K562 (cell line): Measurements from ENCODE around the gene TCEANC. TPM values are rescaled to one million over a fixed set of nuclear protein-coding genes. Genes with fewer than 3 reads are reported as not detected.

Source experiments
- ATAC-seq: fragments of 200-7000 bp; cut with Tn5 transposase; 3 replicates; pipeline ENCODE4 v1.9.1; 2020; ENCODE audit warnings: moderate library complexity
- BruUV-seq: library from RNA; stranded (reverse); fragments of 400-500 nt; replicated peaks from 2 replicates; lab custom pipeline; 2021; lab: Mats Ljungman, UMichigan
- CTCF ChIA-PET: fragments of 300-600 bp; formaldehyde crosslinking; extraction: SDS; loops from one replicate; lab custom pipeline; 2021; ENCODE audit warnings: low intra/inter-chr PET ratio; lab: Yijun Ruan, JAX
- POLR2A ChIA-PET: fragments of 300-600, 350-650 bp; sonication (Branson Sonifier 250); formaldehyde crosslinking; extraction: SDS; loops from one replicate; lab custom pipeline; 2021; ENCODE audit warnings: antibody characterized with exemption, inconsistent platforms; lab: Yijun Ruan, JAX
- DNase-seq, 4 experiments: peaks; one replicate each; pipeline versions ENCODE4 v3.0.0 to v3.0.0-alpha.2; 2011 to 2018; ENCODE audit warnings: low spot score in 3 of 4, mixed read lengths in 3 of 4; ENCODE audit errors: extremely low read depth in 1 of 4
- FAIRE-seq: peaks from 2 replicates; lab custom pipeline; 2011; peaks lifted over from hg19 to GRCh38; lab: Jason Lieb, UNC
- H2AFZ ChIP-seq: 2 replicates; pipeline ENCODE4 v1.6.0; 2011; ENCODE audit warnings: low read depth, low read length, control low read depth, inconsistent platforms
- H3K27ac ChIP-seq: fragments of 200-600 bp; 3 replicates; pipeline ENCODE4 v1.8.0; 2011; ENCODE audit warnings: low read depth, mild to moderate bottlenecking, control low read depth, inconsistent platforms, low read length, moderate library complexity, mixed read lengths; ENCODE audit errors: extremely low read depth
- H3K27me3 ChIP-seq, 2 experiments: fragments of 300-600 bp in 1 of 2; 2 replicates in 1 of 2; 3 replicates in 1 of 2; pipeline versions ENCODE4 v1.6.0 to v1.8.0; 2011; ENCODE audit warnings: inconsistent platforms in 2 of 2, low read length in 2 of 2, mild to moderate bottlenecking in 1 of 2, mixed read lengths in 1 of 2, moderate library complexity in 1 of 2; ENCODE audit not compliant: control insufficient read depth in 2 of 2, insufficient read depth in 2 of 2
- H3K36me3 ChIP-seq: fragments of 300-600 bp; 3 replicates; pipeline ENCODE4 v1.8.0; 2011; ENCODE audit warnings: mild to moderate bottlenecking, low read length, inconsistent platforms; ENCODE audit not compliant: control insufficient read depth, insufficient read depth
- H3K4me1 ChIP-seq, 2 experiments: fragments of 200-600 bp in 1 of 2; replicated peaks in 1 of 2; 2 replicates in 1 of 2; 3 replicates in 1 of 2; pipeline versions ENCODE4 v1.5.1 to v1.8.0; 2011; ENCODE audit warnings: inconsistent platforms in 2 of 2, low read length in 2 of 2, mild to moderate bottlenecking in 1 of 2, mixed read lengths in 1 of 2, moderate library complexity in 1 of 2; ENCODE audit not compliant: control insufficient read depth in 2 of 2, insufficient read depth in 2 of 2
- H3K4me2 ChIP-seq: 2 replicates; pipeline ENCODE4 v1.6.1; 2011; ENCODE audit warnings: low read length, control low read depth, inconsistent platforms, mixed read lengths; ENCODE audit not compliant: insufficient read depth
- H3K4me3 ChIP-seq: fragments of 200-600 bp; sonication (generic), shearing (Covaris generic); 2 replicates; pipeline ENCODE4 v1.5.1; 2016; ENCODE audit warnings: control low read depth, inconsistent platforms
- H3K79me2 ChIP-seq: fragments of 200-600 bp; 3 replicates; pipeline ENCODE4 v1.8.0; 2011; ENCODE audit warnings: low read length, inconsistent platforms; ENCODE audit not compliant: control insufficient read depth, insufficient read depth
- H3K9ac ChIP-seq, 2 experiments: 2 replicates each; pipeline versions ENCODE4 v1.6.0 to v1.6.1; 2011; ENCODE audit warnings: low read depth in 2 of 2, low read length in 2 of 2, control low read depth in 1 of 2, inconsistent platforms in 1 of 2, mild to moderate bottlenecking in 1 of 2, mixed read lengths in 1 of 2; ENCODE audit not compliant: insufficient read depth in 1 of 2
- H3K9me1 ChIP-seq: one replicate; pipeline ENCODE4 v1.6.0; 2011; ENCODE audit warnings: inconsistent platforms, mild to moderate bottlenecking, low read length, moderate library complexity; ENCODE audit not compliant: control insufficient read depth, insufficient read depth
- H3K9me3 ChIP-seq: replicated peaks from 2 replicates; pipeline ENCODE4 v1.5.1; 2011; ENCODE audit warnings: low read depth, low read length, inconsistent platforms; ENCODE audit not compliant: control insufficient read depth, insufficient read depth
- H4K20me1 ChIP-seq: replicated peaks from 2 replicates; pipeline ENCODE4 v1.6.1; 2011; ENCODE audit warnings: low read length, inconsistent platforms, mixed read lengths; ENCODE audit not compliant: control insufficient read depth, insufficient read depth
- COPS2 ChIP-seq: fragments of 450-650 bp; conservative IDR thresholded peaks from 2 replicates; pipeline ENCODE4 v1.6.1; 2016; ENCODE audit warnings: mild to moderate bottlenecking, moderate library complexity
- HDAC3 ChIP-seq: fragments of 450-650 bp; IDR thresholded peaks from 2 replicates; pipeline ENCODE4 v1.6.1; 2018; ENCODE audit warnings: borderline replicate concordance, mild to moderate bottlenecking, moderate library complexity; ENCODE audit not compliant: partially characterized antibody
- HDAC6 ChIP-seq: IDR thresholded peaks from 2 replicates; pipeline ENCODE4 v1.6.1; 2012; ENCODE audit warnings: low read depth, mild to moderate bottlenecking, control low read depth, inconsistent platforms, low read length, moderate library complexity
- HNRNPL ChIP-seq: fragments of 200-400 bp; formaldehyde crosslinking; IDR thresholded peaks from 2 replicates; pipeline ENCODE4 v1.6.1; 2017; ENCODE audit warnings: low read depth, mild to moderate bottlenecking, low read length
- HNRNPLL ChIP-seq: fragments of 200-400 bp; formaldehyde crosslinking; IDR thresholded peaks from 2 replicates; pipeline ENCODE4 v1.6.1; 2017; ENCODE audit warnings: low read length, low read depth, mild to moderate bottlenecking; ENCODE audit not compliant: poor library complexity, severe bottlenecking
- POLR2B ChIP-seq: fragments of 450-650 bp; IDR thresholded peaks from 2 replicates; pipeline ENCODE4 v1.6.1; 2018; ENCODE audit warnings: low read depth; ENCODE audit not compliant: partially characterized antibody
- POLR2H ChIP-seq: IDR thresholded peaks from 2 replicates; pipeline ENCODE4 v1.6.1; 2016; ENCODE audit warnings: missing genetic modification characterization, low read depth, mild to moderate bottlenecking, control low read depth, missing compliant biosample characterization, moderate library complexity
- RAD21 ChIP-seq, 2 experiments: fragments of 250-450 bp in 1 of 2; fragments of 450-650 bp in 1 of 2; sonication (Bioruptor Pico) in 1 of 2; formaldehyde crosslinking in 1 of 2; IDR thresholded peaks in 1 of 2; conservative IDR thresholded peaks in 1 of 2; 2 replicates each; pipeline versions ENCODE4 v1.4.0 to v1.8.0; 2020 to 2022; ENCODE audit warnings: mild to moderate bottlenecking in 2 of 2, moderate library complexity in 1 of 2
- ZNF184 ChIP-seq: sonication (generic); formaldehyde crosslinking; IDR thresholded peaks from 2 replicates; pipeline ENCODE4 v1.5.0; 2020; ENCODE audit warnings: missing genetic modification reagents
- ZNF644 ChIP-seq: fragments of 200-800 bp; sonication (Bioruptor generic); IDR thresholded peaks from 2 replicates; pipeline ENCODE4 v1.6.1; 2016; ENCODE audit warnings: low read depth, missing genetic modification characterization, missing compliant biosample characterization
- ZNF695 ChIP-seq: fragments of 450-650 bp; formaldehyde crosslinking; IDR thresholded peaks from 2 replicates; pipeline ENCODE4 v1.4.0; 2020; ENCODE audit warnings: mild to moderate bottlenecking, moderate library complexity
- ZNF780A ChIP-seq: fragments of 250-450 bp; sonication (Bioruptor Pico); IDR thresholded peaks from 2 replicates; pipeline ENCODE4 v1.5.0; 2021; ENCODE audit warnings: mild to moderate bottlenecking
- WGBS: fragments of 100-300 bp; shearing (Covaris generic); methylation state at CpG from one replicate; pipeline ENCODE4 v1.1.6; 2016; ENCODE audit warnings: low coverage, mixed read lengths; ENCODE audit not compliant: insufficient coverage; ENCODE audit errors: missing lambda C conversion rate; 5-methylcytosine and 5-hydroxymethylcytosine counted together
- in situ Hi-C: fragments of 300-500 bp; cut with MboI; formaldehyde crosslinking; loops from 4 replicates; pipeline ENCODE4 v1.15.0; 2018; ENCODE audit warnings: inconsistent platforms, mixed read lengths
- intact Hi-C: fragments of 100-400 bp; cut with micrococcal nuclease; formaldehyde crosslinking; loops from 2 replicates; pipeline ENCODE4 v1.14.2; 2022
- polyA plus RNA-seq, 8 experiments: library from polyadenylated mRNA; depleted of rRNA in 4 of 8; stranded (reverse) in 5 of 8; unstranded in 3 of 8; fragments of >200 nt; fragmentation: Nextera tagmentation in 2 of 8; fragmentation: Illumina TruSeq in 1 of 8; extraction: Ambion mirVana in 2 of 8; extraction: Trizol in 1 of 8; gene quantifications; 2 replicates each; pipeline versions ENCODE4 v1.2.1 to v1.2.3, GENCODE V29; 2011 to 2014; ENCODE audit warnings: inconsistent platforms in 1 of 8, missing spikeins in 1 of 8
- total RNA-seq, 7 experiments: library from RNA; depleted of rRNA in 6 of 7; stranded (reverse); fragments of >200 nt in 6 of 7; fragmentation: Illumina TruSeq in 2 of 7; extraction: Trizol in 2 of 7; gene quantifications; 2 replicates each; pipeline versions ENCODE4 v1.2.1 to v1.2.3, GENCODE V29; 2011 to 2021; ENCODE audit warnings: low replicate concordance in 1 of 7
- TF ChIP-seq, protein P1 (sequence below): sonication (generic); formaldehyde crosslinking; IDR thresholded peaks from 2 replicates; pipeline ENCODE4 v1.8.0; 2022; ENCODE audit warnings: missing genetic modification reagents, mild to moderate bottlenecking, moderate library complexity, borderline replicate concordance
- TF ChIP-seq, protein P2 (sequence below): fragments of 250-450 bp; sonication (Bioruptor Pico); IDR thresholded peaks from 2 replicates; pipeline ENCODE4 v1.5.0; 2021
- TF ChIP-seq, protein P3 (sequence below): fragments of 450-650 bp; conservative IDR thresholded peaks from 2 replicates; pipeline ENCODE4 v1.6.1; 2016; ENCODE audit warnings: missing genetic modification characterization, low read depth, mild to moderate bottlenecking, missing compliant biosample characterization, moderate library complexity
- TF ChIP-seq, protein P4 (sequence below): fragments of 250-450 bp; sonication (Bioruptor Pico); IDR thresholded peaks from 2 replicates; pipeline ENCODE4 v1.4.0; 2020; ENCODE audit warnings: mild to moderate bottlenecking, moderate library complexity
- TF ChIP-seq, protein P5 (sequence below), 2 experiments: fragments of 450-650 bp; conservative IDR thresholded peaks; 2 replicates each; pipeline ENCODE4 v1.6.1; 2017; ENCODE audit warnings: mild to moderate bottlenecking in 2 of 2, moderate library complexity in 2 of 2

Gene TCEANC
- total and polyA plus RNA-seq, 9 of the 15 experiments (the other 6 are each of a cell fraction or from before 2014, with no cell fraction given), result 1.2 to 2.8 (median 2.0) TPM

DNA sequence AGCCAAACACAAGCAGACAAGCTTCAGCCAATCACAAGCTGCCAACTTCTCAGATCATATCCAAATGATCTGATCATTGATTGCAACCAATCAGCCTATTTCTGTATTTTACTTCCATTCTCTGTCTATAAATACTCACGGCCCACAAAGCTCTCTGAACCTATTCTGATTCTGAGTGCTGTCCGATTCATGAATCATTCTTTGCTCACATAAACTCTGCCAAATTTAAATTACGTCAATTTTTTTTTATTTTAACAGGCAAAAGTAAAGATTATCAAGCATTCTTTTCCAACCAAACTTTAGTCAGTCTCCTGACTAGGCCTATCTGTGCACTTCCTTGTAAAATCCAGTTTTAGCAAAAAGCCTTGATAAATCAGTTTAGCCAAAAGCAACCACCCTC is 1.8 kb upstream of the TCEANC start:
- POLR2A ChIA-PET, result interaction anchor here (0.5 kb wide), 1 partner anchor 11 kb away, joined by 3 read pairs; no protein-coding TSS in a partner anchor
- H3K9me1 ChIP-seq, result no peaks in the 10 kb centered on the region
- no peak overlapping the region for H3K4me3 ChIP-seq
- no peak overlapping the region for H3K9ac ChIP-seq
- no peaks in the 10 kb centered on the region for H3K27me3 ChIP-seq
- BruUV-seq, result no TSS peak
- no peak for ATAC-seq
- peaks cover 9% of the 10 kb centered on the region for H3K9me3 ChIP-seq
- CTCF ChIA-PET, result no interaction called here
- 43% methylated on average over 3 of the region's 3 CpGs for WGBS
- H3K36me3 ChIP-seq, result no peaks in the 10 kb centered on the region
- H3K4me2 ChIP-seq, result peak overlapping the region; percentile 83; the same call in 1 of the 2 replicates
- peaks cover 18 to 51% of the 10 kb centered on the region in 2 experiments for H3K4me1 ChIP-seq
- no peak for FAIRE-seq
- H3K79me2 ChIP-seq, result peaks cover 16% of the 10 kb centered on the region
- no peaks in the 10 kb centered on the region for H4K20me1 ChIP-seq
- H2AFZ ChIP-seq, result no peak overlapping the region
- intact Hi-C loops (no loop called here), in situ Hi-C loops (loop anchor here (5.0 to 25.0 kb wide), 3 partner anchors 96 to 689 kb away; partner anchors contain the start of gene GEMIN8)
- no peak for DNase-seq
- no peak overlapping the region; the same call in 2 of the 3 replicates for H3K27ac ChIP-seq
- TF ChIP-seq, protein P1, sequence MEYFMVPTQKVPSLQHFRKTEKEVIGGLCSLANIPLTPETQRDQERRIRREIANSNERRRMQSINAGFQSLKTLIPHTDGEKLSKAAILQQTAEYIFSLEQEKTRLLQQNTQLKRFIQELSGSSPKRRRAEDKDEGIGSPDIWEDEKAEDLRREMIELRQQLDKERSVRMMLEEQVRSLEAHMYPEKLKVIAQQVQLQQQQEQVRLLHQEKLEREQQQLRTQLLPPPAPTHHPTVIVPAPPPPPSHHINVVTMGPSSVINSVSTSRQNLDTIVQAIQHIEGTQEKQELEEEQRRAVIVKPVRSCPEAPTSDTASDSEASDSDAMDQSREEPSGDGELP (CRISPR knock-in tag), result no peak
- TF ChIP-seq, protein P2, sequence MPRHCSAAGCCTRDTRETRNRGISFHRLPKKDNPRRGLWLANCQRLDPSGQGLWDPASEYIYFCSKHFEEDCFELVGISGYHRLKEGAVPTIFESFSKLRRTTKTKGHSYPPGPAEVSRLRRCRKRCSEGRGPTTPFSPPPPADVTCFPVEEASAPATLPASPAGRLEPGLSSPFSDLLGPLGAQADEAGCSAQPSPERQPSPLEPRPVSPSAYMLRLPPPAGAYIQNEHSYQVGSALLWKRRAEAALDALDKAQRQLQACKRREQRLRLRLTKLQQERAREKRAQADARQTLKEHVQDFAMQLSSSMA (CRISPR knock-in tag), result no peak
- TF ChIP-seq, protein P3, sequence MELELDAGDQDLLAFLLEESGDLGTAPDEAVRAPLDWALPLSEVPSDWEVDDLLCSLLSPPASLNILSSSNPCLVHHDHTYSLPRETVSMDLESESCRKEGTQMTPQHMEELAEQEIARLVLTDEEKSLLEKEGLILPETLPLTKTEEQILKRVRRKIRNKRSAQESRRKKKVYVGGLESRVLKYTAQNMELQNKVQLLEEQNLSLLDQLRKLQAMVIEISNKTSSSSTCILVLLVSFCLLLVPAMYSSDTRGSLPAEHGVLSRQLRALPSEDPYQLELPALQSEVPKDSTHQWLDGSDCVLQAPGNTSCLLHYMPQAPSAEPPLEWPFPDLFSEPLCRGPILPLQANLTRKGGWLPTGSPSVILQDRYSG, result no peak
- TF ChIP-seq, protein P4, sequence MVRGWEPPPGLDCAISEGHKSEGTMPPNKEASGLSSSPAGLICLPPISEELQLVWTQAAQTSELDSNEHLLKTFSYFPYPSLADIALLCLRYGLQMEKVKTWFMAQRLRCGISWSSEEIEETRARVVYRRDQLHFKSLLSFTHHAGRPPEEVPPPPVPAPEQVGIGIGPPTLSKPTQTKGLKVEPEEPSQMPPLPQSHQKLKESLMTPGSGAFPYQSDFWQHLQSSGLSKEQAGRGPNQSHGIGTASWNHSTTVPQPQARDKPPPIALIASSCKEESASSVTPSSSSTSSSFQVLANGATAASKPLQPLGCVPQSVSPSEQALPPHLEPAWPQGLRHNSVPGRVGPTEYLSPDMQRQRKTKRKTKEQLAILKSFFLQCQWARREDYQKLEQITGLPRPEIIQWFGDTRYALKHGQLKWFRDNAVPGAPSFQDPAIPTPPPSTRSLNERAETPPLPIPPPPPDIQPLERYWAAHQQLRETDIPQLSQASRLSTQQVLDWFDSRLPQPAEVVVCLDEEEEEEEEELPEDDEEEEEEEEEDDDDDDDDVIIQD (CRISPR knock-in tag), result no peak
- no peak for TF ChIP-seq HNRNPLL
- no peak for TF ChIP-seq ZNF780A
- TF ChIP-seq ZNF695 (CRISPR knock-in tag), result no peak
- TF ChIP-seq ZNF184, result no peak
- no peak for TF ChIP-seq HDAC3
- TF ChIP-seq HNRNPL, result no peak
- TF ChIP-seq RAD21 (CRISPR knock-in tag; conservative IDR thresholded peaks at IDR 0.05 in 1 of 2, IDR thresholded peaks at IDR 0.05 in 1 of 2), result no peak
- TF ChIP-seq POLR2B, result no peak
- TF ChIP-seq ZNF644 (tag), result no peak
- no peak for TF ChIP-seq HDAC6
- no peak for TF ChIP-seq COPS2
- no peak for TF ChIP-seq POLR2H (tag)
- TF ChIP-seq, protein P5, sequence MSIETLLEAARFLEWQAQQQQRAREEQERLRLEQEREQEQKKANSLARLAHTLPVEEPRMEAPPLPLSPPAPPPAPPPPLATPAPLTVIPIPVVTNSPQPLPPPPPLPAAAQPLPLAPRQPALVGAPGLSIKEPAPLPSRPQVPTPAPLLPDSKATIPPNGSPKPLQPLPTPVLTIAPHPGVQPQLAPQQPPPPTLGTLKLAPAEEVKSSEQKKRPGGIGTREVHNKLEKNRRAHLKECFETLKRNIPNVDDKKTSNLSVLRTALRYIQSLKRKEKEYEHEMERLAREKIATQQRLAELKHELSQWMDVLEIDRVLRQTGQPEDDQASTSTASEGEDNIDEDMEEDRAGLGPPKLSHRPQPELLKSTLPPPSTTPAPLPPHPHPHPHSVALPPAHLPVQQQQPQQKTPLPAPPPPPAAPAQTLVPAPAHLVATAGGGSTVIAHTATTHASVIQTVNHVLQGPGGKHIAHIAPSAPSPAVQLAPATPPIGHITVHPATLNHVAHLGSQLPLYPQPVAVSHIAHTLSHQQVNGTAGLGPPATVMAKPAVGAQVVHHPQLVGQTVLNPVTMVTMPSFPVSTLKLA (conservative IDR thresholded peaks at IDR 0.05), result no peak
